BLaER1 treated with 17β-estradiol and CSF1 and Interleukin-3, amounts not matched to agents 10 nM and 100 nM (cell line): Measurements from ENCODE around the gene GHRHR.

ENCODE experiments used
- H3K27ac ChIP-seq, 11 experiments: shearing (Covaris generic); formaldehyde crosslinking; 2 replicates each; pipeline ENCODE4 v1.8.1; 2022
- H3K27me3 ChIP-seq, 11 experiments: shearing (Covaris generic); formaldehyde crosslinking; 2 replicates each; pipeline ENCODE4 v1.8.1; 2022
- H3K36me3 ChIP-seq, 11 experiments: shearing (Covaris generic); formaldehyde crosslinking; 2 replicates each; pipeline ENCODE4 v1.8.1; 2022
- H3K4me1 ChIP-seq, 10 experiments: shearing (Covaris generic); formaldehyde crosslinking; 2 replicates each; pipeline ENCODE4 v1.8.1; 2022
- H3K4me2 ChIP-seq, 11 experiments: shearing (Covaris generic); formaldehyde crosslinking; 2 replicates each; pipeline ENCODE4 v1.8.1; 2022
- H3K4me3 ChIP-seq, 10 experiments: shearing (Covaris generic); formaldehyde crosslinking; 2 replicates each; pipeline ENCODE4 v1.8.1; 2022
- H3K9ac ChIP-seq, 11 experiments: shearing (Covaris generic); formaldehyde crosslinking; 2 replicates each; pipeline ENCODE4 v1.8.1; 2022
- H3K9me3 ChIP-seq, 11 experiments: shearing (Covaris generic); formaldehyde crosslinking; replicated peaks in 1 of 11; 2 replicates each; pipeline ENCODE4 v1.8.1; 2022
- H4K20me1 ChIP-seq, 11 experiments: shearing (Covaris generic); formaldehyde crosslinking; 2 replicates each; pipeline ENCODE4 v1.8.1; 2022
- Cebpa-rat ChIP-seq, 11 experiments: shearing (Covaris generic); IDR thresholded peaks; 2 replicates each; pipeline ENCODE4 v1.8.1; 2022

GHRHR gene

DNA sequence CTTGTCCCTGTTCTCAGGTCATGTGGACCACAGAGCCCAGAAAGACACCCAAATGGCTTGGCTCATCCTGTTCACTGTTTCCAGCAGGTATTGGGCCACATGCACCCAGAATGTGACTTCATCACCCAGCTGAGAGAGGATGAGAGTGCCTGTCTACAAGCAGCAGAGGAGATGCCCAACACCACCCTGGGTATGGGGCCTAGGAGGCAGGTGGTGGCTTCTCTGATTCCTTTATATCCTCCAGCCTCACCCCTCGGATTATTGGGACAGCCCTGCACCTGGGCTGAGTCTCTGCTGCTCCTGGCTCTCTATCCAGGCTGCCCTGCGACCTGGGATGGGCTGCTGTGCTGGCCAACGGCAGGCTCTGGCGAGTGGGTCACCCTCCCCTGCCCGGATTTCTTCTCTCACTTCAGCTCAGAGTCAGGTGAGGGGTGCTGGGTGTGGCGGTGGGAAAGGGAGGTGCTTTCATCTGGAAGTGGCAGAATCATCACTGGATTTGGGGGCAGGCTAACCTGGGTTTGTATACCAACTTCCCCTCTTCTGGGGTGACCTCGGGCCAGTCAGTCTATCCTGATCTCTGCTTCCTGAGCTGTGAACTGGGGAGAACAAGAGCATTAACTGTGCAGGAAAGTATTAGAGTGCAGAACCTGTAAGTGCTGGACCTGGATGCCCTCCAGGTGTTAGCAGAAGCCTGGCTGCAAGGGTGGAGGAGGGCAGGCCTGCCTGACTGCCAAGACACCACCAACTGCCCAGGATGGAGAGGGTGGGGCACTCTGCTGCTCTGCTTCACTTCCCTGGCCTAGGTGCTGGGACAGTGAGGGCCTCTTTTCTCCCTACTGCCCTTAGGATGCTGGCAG lies 5.2 kb downstream of the GHRHR start:
- Histone ChIP-seq H3K4me3 (no peak overlapping the region), H3K4me1 (peaks cover 0 to 51% (median 48%) of the 10 kb centered on the region in 10 experiments; a peak in 16 of 20 replicates), H3K4me2 (peak overlapping the region in 9 of 11 experiments; percentile 35 to 73 (median 68); a peak in 18 of 22 replicates)

DNA sequence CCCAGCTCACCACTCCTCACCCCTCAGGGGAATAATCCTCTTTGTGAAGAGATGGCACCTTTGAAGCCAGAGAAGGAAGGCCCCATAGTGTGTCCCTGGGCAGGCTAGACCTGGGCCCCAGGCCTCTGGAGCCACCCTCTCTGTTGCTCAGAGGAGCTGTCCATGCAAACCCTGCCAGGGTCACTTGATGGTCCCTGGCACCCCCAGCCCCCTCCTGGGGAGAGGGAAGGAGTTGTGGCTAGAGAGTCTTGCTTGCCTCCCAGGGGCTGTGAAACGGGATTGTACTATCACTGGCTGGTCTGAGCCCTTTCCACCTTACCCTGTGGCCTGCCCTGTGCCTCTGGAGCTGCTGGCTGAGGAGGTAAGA lies 5.8 kb downstream of the GHRHR start:
- no peaks in the 10 kb centered on the region for H3K36me3 ChIP-seq
- no peaks in the 10 kb centered on the region for H3K9me3 ChIP-seq
- H3K27ac ChIP-seq, result 0 out of 22 replicates have a peak overlapping the region, but pooled peaks of 2 of the 11 experiments have one; percentile 10 to 25
- H3K9ac ChIP-seq, result no peak overlapping the region
- peaks cover 0 to 55% (median 49%) of the 10 kb centered on the region in 10 experiments; a peak in 16 of 20 replicates for H3K4me1 ChIP-seq
- no peaks in the 10 kb centered on the region; a peak in 2 of 22 replicates for H4K20me1 ChIP-seq
- H3K4me3 ChIP-seq, result no peak overlapping the region
- TF ChIP-seq Cebpa-rat (IDR thresholded peaks at IDR 0.05), result no peak
- peak overlapping the region in 9 of 11 experiments; percentile 35 to 73 (median 68); a peak in 17 of 22 replicates for H3K4me2 ChIP-seq
- no peaks in the 10 kb centered on the region for H3K27me3 ChIP-seq

More for the DNA sequence above, 5.2 kb downstream of the GHRHR start:
- H3K27me3 ChIP-seq, result no peaks in the 10 kb centered on the region
- H4K20me1 ChIP-seq, result no peaks in the 10 kb centered on the region; a peak in 2 of 22 replicates
- no peaks in the 10 kb centered on the region for H3K9me3 ChIP-seq
- H3K9ac ChIP-seq, result no peak overlapping the region
- TF ChIP-seq Cebpa-rat (IDR thresholded peaks at IDR 0.05), result no peak
- 0 out of 22 replicates have a peak overlapping the region, but pooled peaks of 2 of the 11 experiments have one; percentile 10 to 25 for H3K27ac ChIP-seq
- H3K36me3 ChIP-seq, result no peaks in the 10 kb centered on the region

DNA sequence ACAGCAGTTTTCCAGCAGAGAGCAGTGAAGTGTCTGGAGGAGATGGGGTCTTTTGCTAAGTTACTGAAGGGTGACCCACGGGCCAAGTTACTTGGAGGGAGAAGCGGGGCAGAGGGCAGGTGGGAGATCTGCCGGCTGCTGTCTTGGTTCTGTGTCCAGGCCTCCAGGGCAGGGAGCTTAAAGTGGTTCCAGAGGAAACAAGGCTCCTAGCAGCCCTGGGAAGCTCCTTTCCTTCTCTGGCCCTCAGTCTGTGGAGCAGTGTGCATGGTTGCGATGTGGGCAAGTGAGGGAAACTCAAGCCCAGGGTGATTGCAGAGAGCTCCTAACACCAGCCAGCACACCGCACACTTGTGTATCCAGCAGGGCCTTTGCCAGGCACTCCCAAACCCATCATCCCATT lies 6.3 kb downstream of the GHRHR start:
- H3K9ac ChIP-seq, result no peak overlapping the region
- H3K27me3 ChIP-seq, result no peaks in the 10 kb centered on the region
- H4K20me1 ChIP-seq, result no peaks in the 10 kb centered on the region; a peak in 1 of 22 replicates
- H3K27ac ChIP-seq, result no peak overlapping the region
- H3K9me3 ChIP-seq, result no peaks in the 10 kb centered on the region
- H3K4me3 ChIP-seq, result no peak overlapping the region
- no peak for TF ChIP-seq Cebpa-rat (IDR thresholded peaks at IDR 0.05)
- H3K36me3 ChIP-seq, result no peaks in the 10 kb centered on the region
- H3K4me2 ChIP-seq, result peak overlapping the region in 8 of 11 experiments; percentile 55 to 73 (median 70); a peak in 16 of 22 replicates
- peaks cover 0 to 55% (median 51%) of the 10 kb centered on the region in 10 experiments; a peak in 16 of 20 replicates for H3K4me1 ChIP-seq

DNA sequence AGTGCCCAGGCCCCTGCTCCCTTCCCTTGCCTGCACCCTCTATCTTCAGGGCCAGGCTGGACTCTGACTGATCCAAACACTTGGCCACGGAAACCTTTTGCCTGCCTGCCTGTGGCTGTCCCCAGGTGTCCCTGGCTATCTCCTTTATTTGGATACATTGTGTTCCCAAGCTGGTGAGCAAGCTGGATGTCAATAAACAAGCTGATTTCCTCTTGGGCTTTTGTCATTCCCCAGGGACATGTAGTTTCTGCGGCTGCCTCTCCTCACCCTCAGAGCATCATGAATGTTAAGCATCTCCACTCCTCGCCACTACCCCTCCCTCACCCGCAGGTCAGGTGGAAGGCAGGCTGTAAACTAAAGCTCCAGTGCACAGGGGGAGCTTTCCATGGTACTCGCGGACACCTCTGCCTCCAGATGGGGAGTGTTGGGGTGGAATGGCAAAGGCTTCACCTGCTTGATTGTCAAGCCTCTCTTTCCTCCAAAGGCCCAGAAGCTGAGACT lies 6.9 kb downstream of the GHRHR start:
- peak overlapping the region in 9 of 11 experiments; percentile 34 to 73 (median 68); a peak in 18 of 22 replicates for H3K4me2 ChIP-seq
- no peak overlapping the region for H3K9ac ChIP-seq
- no peaks in the 10 kb centered on the region for H3K27me3 ChIP-seq
- H3K4me1 ChIP-seq, result peaks cover 0 to 55% (median 51%) of the 10 kb centered on the region in 10 experiments; a peak in 16 of 20 replicates
- H4K20me1 ChIP-seq, result no peaks in the 10 kb centered on the region; a peak in 1 of 22 replicates
- no peak for TF ChIP-seq Cebpa-rat (IDR thresholded peaks at IDR 0.05)
- no peaks in the 10 kb centered on the region for H3K9me3 ChIP-seq
- H3K27ac ChIP-seq, result no peak overlapping the region
- no peak overlapping the region for H3K4me3 ChIP-seq
- no peaks in the 10 kb centered on the region for H3K36me3 ChIP-seq

DNA sequence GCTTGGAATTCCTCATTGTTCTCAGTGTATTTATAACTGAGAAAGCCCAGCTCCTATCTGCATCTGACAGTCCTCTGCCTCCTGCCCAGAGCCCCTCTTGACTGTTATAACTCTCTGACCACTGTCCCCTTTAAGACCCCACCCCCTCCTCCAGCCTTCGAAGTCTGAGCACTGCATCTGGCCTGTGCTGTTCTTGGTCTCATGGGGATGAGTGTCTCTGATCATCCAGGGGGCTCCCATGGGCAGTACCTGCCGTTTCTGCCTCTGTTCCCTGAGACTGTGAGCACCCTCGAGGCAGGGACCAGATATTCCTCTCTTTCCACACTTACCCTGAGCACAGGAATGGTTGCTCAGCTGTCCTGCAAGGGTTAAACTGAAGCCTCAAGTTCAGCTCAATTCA lies 7.7 kb downstream of the GHRHR start:
- Histone ChIP-seq H3K36me3 (no peaks in the 10 kb centered on the region), H3K4me1 (peaks cover 0 to 55% (median 51%) of the 10 kb centered on the region in 10 experiments; a peak in 16 of 20 replicates), H3K4me3 (no peak overlapping the region), H3K9me3 (no peaks in the 10 kb centered on the region), H4K20me1 (no peaks in the 10 kb centered on the region; a peak in 1 of 22 replicates), H3K9ac (no peak overlapping the region), H3K4me2 (peak overlapping the region in 8 of 11 experiments; percentile 55 to 73 (median 70); a peak in 13 of 22 replicates), H3K27ac (no peak overlapping the region), H3K27me3 (no peaks in the 10 kb centered on the region)
- no peak for TF ChIP-seq Cebpa-rat (IDR thresholded peaks at IDR 0.05)

DNA sequence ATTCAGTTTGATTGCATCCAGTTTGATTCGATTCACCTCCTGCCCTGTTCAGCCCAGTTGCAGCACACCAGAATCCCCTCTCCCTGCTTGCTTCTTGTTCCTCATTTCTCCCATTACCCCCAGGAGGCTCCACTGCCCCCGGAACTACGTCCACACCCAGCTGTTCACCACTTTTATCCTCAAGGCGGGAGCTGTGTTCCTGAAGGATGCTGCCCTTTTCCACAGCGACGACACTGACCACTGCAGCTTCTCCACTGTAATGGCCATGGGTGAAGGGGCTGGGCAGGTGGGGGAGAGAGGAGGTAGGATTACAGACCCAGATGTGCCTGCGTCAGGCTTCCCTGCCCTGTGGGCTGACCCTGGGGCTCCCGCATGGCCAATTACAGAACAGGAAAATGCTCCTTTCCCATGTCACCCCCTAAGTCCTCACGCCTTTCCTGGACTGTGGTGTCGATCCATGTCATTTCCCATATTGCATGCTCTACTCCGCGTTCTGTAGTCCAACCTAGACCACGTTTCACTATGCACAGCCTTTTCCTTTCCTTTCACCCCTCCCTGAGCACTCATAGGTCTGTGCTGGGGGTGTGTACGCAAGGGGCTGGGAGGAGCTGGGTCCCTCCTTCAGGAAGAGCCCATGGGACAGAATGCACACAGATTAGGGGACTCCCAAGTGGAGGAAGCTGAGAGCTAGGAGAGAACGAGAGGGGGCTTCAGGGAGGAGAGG lies 8.2 kb downstream of the GHRHR start:
- H3K4me3 ChIP-seq, result no peak overlapping the region
- no peaks in the 10 kb centered on the region for H3K9me3 ChIP-seq
- peaks cover 0 to 55% (median 51%) of the 10 kb centered on the region in 10 experiments; a peak in 16 of 20 replicates for H3K4me1 ChIP-seq
- H3K27ac ChIP-seq, result no peak overlapping the region
- H3K27me3 ChIP-seq, result no peaks in the 10 kb centered on the region
- H3K9ac ChIP-seq, result no peak overlapping the region
- no peak for TF ChIP-seq Cebpa-rat (IDR thresholded peaks at IDR 0.05)
- peak overlapping the region in 8 of 11 experiments; percentile 10 to 73 (median 68); a peak in 10 of 22 replicates for H3K4me2 ChIP-seq
- no peaks in the 10 kb centered on the region for H3K36me3 ChIP-seq
- no peaks in the 10 kb centered on the region; a peak in 1 of 22 replicates for H4K20me1 ChIP-seq

DNA sequence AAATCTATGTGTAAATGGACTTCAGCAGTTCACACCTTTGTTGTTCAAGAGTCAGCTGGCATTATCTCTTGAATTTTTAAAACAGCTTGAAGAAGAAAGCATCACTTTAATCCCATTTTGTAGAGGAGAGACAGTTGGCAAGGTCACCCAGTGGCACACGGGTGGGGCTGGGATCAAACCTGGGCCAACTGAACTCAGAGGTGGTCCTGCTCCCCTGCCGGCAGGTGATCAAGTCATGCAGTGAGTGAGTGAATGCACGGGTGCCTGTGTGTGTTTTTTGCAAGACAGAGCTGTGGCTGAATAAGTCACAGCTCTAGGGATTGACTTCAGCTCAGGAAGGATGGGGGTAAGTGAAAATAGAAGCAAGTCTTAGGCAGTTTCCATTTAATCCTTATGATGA lies 9.5 kb downstream of the GHRHR start:
- H3K9me3 ChIP-seq, result no peaks in the 10 kb centered on the region
- H3K9ac ChIP-seq, result no peak overlapping the region
- no peaks in the 10 kb centered on the region for H3K36me3 ChIP-seq
- H3K27ac ChIP-seq, result no peak overlapping the region
- H4K20me1 ChIP-seq, result no peaks in the 10 kb centered on the region; a peak in 1 of 22 replicates
- peaks cover 0 to 48% (median 41%) of the 10 kb centered on the region in 10 experiments; a peak in 16 of 20 replicates for H3K4me1 ChIP-seq
- H3K27me3 ChIP-seq, result no peaks in the 10 kb centered on the region
- H3K4me2 ChIP-seq, result no peak overlapping the region
- H3K4me3 ChIP-seq, result no peak overlapping the region
- no peak for TF ChIP-seq Cebpa-rat (IDR thresholded peaks at IDR 0.05)

DNA sequence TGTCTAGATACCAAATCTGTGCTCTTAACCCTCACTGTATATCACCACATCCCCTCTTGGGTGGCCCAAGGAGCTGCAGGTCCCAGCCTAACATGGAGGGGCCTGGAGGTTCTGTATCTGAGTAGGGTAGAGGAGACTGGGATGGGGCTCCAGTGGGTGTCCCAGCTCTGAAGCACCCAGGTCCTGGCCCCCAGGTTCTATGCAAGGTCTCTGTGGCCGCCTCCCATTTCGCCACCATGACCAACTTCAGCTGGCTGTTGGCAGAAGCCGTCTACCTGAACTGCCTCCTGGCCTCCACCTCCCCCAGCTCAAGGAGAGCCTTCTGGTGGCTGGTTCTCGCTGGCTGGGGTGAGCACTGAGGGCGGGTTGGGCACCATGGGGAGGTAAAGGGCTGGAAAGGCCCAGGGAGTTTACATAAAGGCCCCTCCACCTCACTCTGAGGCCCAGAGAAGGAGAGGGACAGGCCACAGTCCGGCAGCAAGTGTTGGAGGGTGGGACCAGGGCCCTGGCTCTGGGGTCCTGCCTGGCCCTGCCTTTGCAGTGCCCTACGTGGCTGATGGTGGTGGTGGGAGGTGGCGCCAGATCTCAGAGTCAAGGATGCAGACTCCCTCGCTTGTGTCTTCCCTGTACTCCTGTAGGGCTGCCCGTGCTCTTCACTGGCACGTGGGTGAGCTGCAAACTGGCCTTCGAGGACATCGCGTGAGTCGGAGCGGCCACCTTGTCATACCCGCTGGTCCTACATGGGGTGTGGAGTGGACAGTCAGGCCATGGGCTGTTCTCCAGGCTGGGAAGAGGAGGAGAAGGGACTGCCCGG lies 10.2 kb downstream of the GHRHR start:
- no peak overlapping the region for H3K9ac ChIP-seq
- no peaks in the 10 kb centered on the region for H3K9me3 ChIP-seq
- peak overlapping the region in 4 of 11 experiments; percentile 18 to 54 (median 30); a peak in 6 of 22 replicates for H3K4me2 ChIP-seq
- peaks cover 0 to 41% (median 35%) of the 10 kb centered on the region in 10 experiments; a peak in 16 of 20 replicates for H3K4me1 ChIP-seq
- no peak overlapping the region for H3K4me3 ChIP-seq
- H3K36me3 ChIP-seq, result no peaks in the 10 kb centered on the region
- TF ChIP-seq Cebpa-rat (IDR thresholded peaks at IDR 0.05), result no peak
- H4K20me1 ChIP-seq, result no peaks in the 10 kb centered on the region; a peak in 1 of 22 replicates
- H3K27me3 ChIP-seq, result no peaks in the 10 kb centered on the region
- no peak overlapping the region; a peak in 1 of 22 replicates for H3K27ac ChIP-seq
